SJSA1 (cell line): ENCODE measurements around the gene TMEM163. TPM values are rescaled to one million over a fixed set of nuclear protein-coding genes. Genes with fewer than 3 reads are reported as not detected.

ENCODE experiments used
- DNase-seq, 2 experiments: peaks; one replicate each; pipeline ENCODE4 v3.0.0-alpha.2; 2015 to 2020; ENCODE audit warnings: low spot score in 2 of 2, low read depth in 1 of 2
- H3K27ac ChIP-seq: fragments of 250-450 bp; sonication (Bioruptor Pico); 2 replicates; pipeline ENCODE4 v1.5.1; 2020; ENCODE audit warnings: mild to moderate bottlenecking, moderate library complexity
- H3K27me3 ChIP-seq: fragments of 250-450 bp; sonication (Bioruptor Pico); replicated peaks from 2 replicates; pipeline ENCODE4 v1.5.1; 2020; ENCODE audit warnings: mild to moderate bottlenecking, moderate library complexity
- H3K36me3 ChIP-seq: fragments of 250-450 bp; sonication (Bioruptor Pico); 2 replicates; pipeline ENCODE4 v1.5.1; 2020; ENCODE audit warnings: mild to moderate bottlenecking
- H3K4me1 ChIP-seq: fragments of 250-450 bp; sonication (Bioruptor Pico); replicated peaks from 2 replicates; pipeline ENCODE4 v1.6.1; 2021; ENCODE audit warnings: mild to moderate bottlenecking
- H3K4me3 ChIP-seq: fragments of 250-450 bp; sonication (Bioruptor Pico); 2 replicates; pipeline ENCODE4 v1.5.1; 2020; ENCODE audit warnings: mild to moderate bottlenecking
- H3K9me3 ChIP-seq: fragments of 250-450 bp; sonication (Bioruptor Pico); replicated peaks from 2 replicates; pipeline ENCODE4 v1.5.1; 2020; ENCODE audit warnings: mild to moderate bottlenecking
- total RNA-seq: library from RNA; depleted of rRNA; stranded (reverse); fragments of >200 nt; shearing (Covaris generic); gene quantifications from 2 replicates; pipeline ENCODE4 v1.2.3, GENCODE V29; 2014

Gene TMEM163
- total RNA-seq, 1 experiment from 2014 or later, result not detected

GRCh38 chr2:134716721-134717243 lies 2.0 kb downstream of the TMEM163 start:
- peaks cover 4% of the 10 kb centered on the region; the same call in 1 of the 2 replicates for H3K4me1 ChIP-seq
- no peaks in the 10 kb centered on the region for H3K36me3 ChIP-seq
- no peak overlapping the region for H3K27ac ChIP-seq
- peaks cover 55% of the 10 kb centered on the region for H3K27me3 ChIP-seq
- no peaks in the 10 kb centered on the region for H3K9me3 ChIP-seq
- no peak for DNase-seq
- no peak overlapping the region for H3K4me3 ChIP-seq

GRCh38 chr2:134715932-134716643 lies 2.7 kb downstream of the TMEM163 start:
- no peak for DNase-seq
- Histone ChIP-seq H3K9me3 (no peaks in the 10 kb centered on the region), H3K27me3 (peaks cover 53% of the 10 kb centered on the region), H3K4me3 (no peak overlapping the region), H3K4me1 (peaks cover 4% of the 10 kb centered on the region; the same call in 1 of the 2 replicates), H3K27ac (no peak overlapping the region), H3K36me3 (no peaks in the 10 kb centered on the region)

- Histone ChIP-seq H3K4me1 (peaks cover 4% of the 10 kb centered on the region; the same call in 1 of the 2 replicates), H3K9me3 (no peaks in the 10 kb centered on the region), H3K27me3 (peaks cover 42% of the 10 kb centered on the region), H3K27ac (no peak overlapping the region), H3K36me3 (no peaks in the 10 kb centered on the region), H3K4me3 (no peak overlapping the region)
- no peak for DNase-seq
These were observed 4.6 kb downstream of the TMEM163 start for GRCh38 chr2:134714228-134714627.

- Histone ChIP-seq H3K36me3 (no peaks in the 10 kb centered on the region), H3K27me3 (peaks cover 42% of the 10 kb centered on the region)
These were observed 5.2 kb downstream of the TMEM163 start for GRCh38 chr2:134713606-134714005.

GRCh38 chr2:134713176-134713575 lies 5.6 kb downstream of the TMEM163 start:
- Histone ChIP-seq H3K36me3 (no peaks in the 10 kb centered on the region), H3K27me3 (peaks cover 39% of the 10 kb centered on the region), H3K4me1 (no peaks in the 10 kb centered on the region), H3K4me3 (no peak overlapping the region), H3K9me3 (no peaks in the 10 kb centered on the region), H3K27ac (no peak overlapping the region)
- no peak for DNase-seq

More at GRCh38 chr2:134713606-134714005, 5.2 kb downstream of the TMEM163 start:
- Histone ChIP-seq H3K9me3 (no peaks in the 10 kb centered on the region), H3K4me1 (peaks cover 4% of the 10 kb centered on the region; the same call in 1 of the 2 replicates), H3K4me3 (no peak overlapping the region), H3K27ac (no peak overlapping the region)
- no peak for DNase-seq

- H3K27ac ChIP-seq, result no peak overlapping the region
- DNase-seq, result no peak
- H3K36me3 ChIP-seq, result no peaks in the 10 kb centered on the region
- H3K4me1 ChIP-seq, result no peaks in the 10 kb centered on the region
- no peaks in the 10 kb centered on the region for H3K9me3 ChIP-seq
- H3K27me3 ChIP-seq, result peaks cover 34% of the 10 kb centered on the region
- no peak overlapping the region for H3K4me3 ChIP-seq
These were observed 6.1 kb downstream of the TMEM163 start for GRCh38 chr2:134712736-134713135.

GRCh38 chr2:134712299-134712698 lies 6.5 kb downstream of the TMEM163 start:
- Histone ChIP-seq H3K9me3 (no peaks in the 10 kb centered on the region), H3K27me3 (peaks cover 30% of the 10 kb centered on the region), H3K36me3 (no peaks in the 10 kb centered on the region), H3K27ac (no peak overlapping the region), H3K4me1 (no peaks in the 10 kb centered on the region), H3K4me3 (no peak overlapping the region)
- no peak for DNase-seq

- Histone ChIP-seq H3K9me3 (no peaks in the 10 kb centered on the region), H3K36me3 (no peaks in the 10 kb centered on the region), H3K27me3 (peaks cover 24% of the 10 kb centered on the region), H3K4me1 (no peaks in the 10 kb centered on the region), H3K27ac (no peak overlapping the region), H3K4me3 (no peak overlapping the region)
- DNase-seq, result no peak
These were observed 7.1 kb downstream of the TMEM163 start for GRCh38 chr2:134711692-134712091.

GRCh38 chr2:134707330-134707676 lies 11.5 kb downstream of the TMEM163 start:
- Histone ChIP-seq H3K27ac (no peak overlapping the region), H3K36me3 (no peaks in the 10 kb centered on the region), H3K27me3 (0 out of 2 replicates have a peak, but pooled peaks cover 8% of the 10 kb centered on the region), H3K4me1 (no peaks in the 10 kb centered on the region), H3K4me3 (no peak overlapping the region), H3K9me3 (no peaks in the 10 kb centered on the region)
- DNase-seq, result no peak

- DNase-seq, result no peak
- Histone ChIP-seq H3K27me3 (0 out of 2 replicates have a peak, but pooled peaks cover 8% of the 10 kb centered on the region), H3K27ac (no peak overlapping the region), H3K36me3 (no peaks in the 10 kb centered on the region), H3K9me3 (no peaks in the 10 kb centered on the region), H3K4me3 (no peak overlapping the region), H3K4me1 (no peaks in the 10 kb centered on the region)
These were observed 12.0 kb downstream of the TMEM163 start for GRCh38 chr2:134706587-134707329.

- no peaks in the 10 kb centered on the region for H3K36me3 ChIP-seq
- no peak overlapping the region for H3K27ac ChIP-seq
- no peaks in the 10 kb centered on the region for H3K4me1 ChIP-seq
- H3K9me3 ChIP-seq, result no peaks in the 10 kb centered on the region
- no peak overlapping the region for H3K4me3 ChIP-seq
- H3K27me3 ChIP-seq, result peaks cover 8% of the 10 kb centered on the region; the same call in 1 of the 2 replicates
- no peak for DNase-seq
These were observed 12.8 kb downstream of the TMEM163 start for GRCh38 chr2:134705861-134706586.

GRCh38 chr2:134704173-134704572 lies 14.6 kb downstream of the TMEM163 start:
- peaks cover 3% of the 10 kb centered on the region; the same call in 1 of the 2 replicates for H3K27me3 ChIP-seq
- no peaks in the 10 kb centered on the region for H3K4me1 ChIP-seq
- DNase-seq, result no peak
- H3K27ac ChIP-seq, result no peak overlapping the region
- H3K4me3 ChIP-seq, result no peak overlapping the region
- no peaks in the 10 kb centered on the region for H3K9me3 ChIP-seq
- H3K36me3 ChIP-seq, result no peaks in the 10 kb centered on the region

- no peak overlapping the region for H3K27ac ChIP-seq
- no peak overlapping the region for H3K4me3 ChIP-seq
- no peak for DNase-seq
- no peaks in the 10 kb centered on the region for H3K9me3 ChIP-seq
- no peaks in the 10 kb centered on the region for H3K36me3 ChIP-seq
- H3K27me3 ChIP-seq, result no peaks in the 10 kb centered on the region; the same call in 1 of the 2 replicates
- H3K4me1 ChIP-seq, result no peaks in the 10 kb centered on the region
These were observed 15.4 kb downstream of the TMEM163 start for GRCh38 chr2:134703426-134703825.
